Osteoblast (primary cell): ENCODE results near the gene TNFRSF14. TPM values are rescaled to one million over a fixed set of nuclear protein-coding genes. Genes with fewer than 3 reads are reported as not detected.
A peak's percentile ranks its signal among the peaks of the same experiment; 100 is the strongest.

Experiments used
- DNase-seq: peaks from one replicate; pipeline ENCODE4 v3.0.0; 2011; ENCODE audit warnings: low spot score, mixed read lengths; ENCODE audit not compliant: insufficient read length; ENCODE audit errors: missing footprints
- H2AFZ ChIP-seq: 2 replicates; pipeline ENCODE4 v1.6.0; 2011; ENCODE audit warnings: mild to moderate bottlenecking, low read length
- H3K27ac ChIP-seq: 2 replicates; pipeline ENCODE4 v1.5.1; 2011; ENCODE audit warnings: mild to moderate bottlenecking, low read depth, low read length, moderate library complexity
- H3K27me3 ChIP-seq: 2 replicates; pipeline ENCODE4 v1.6.0; 2012; ENCODE audit warnings: mild to moderate bottlenecking, control low read depth, inconsistent platforms, low read length, moderate library complexity; ENCODE audit not compliant: insufficient read depth
- H3K36me3 ChIP-seq: 2 replicates; pipeline ENCODE4 v1.5.1; 2011; ENCODE audit warnings: mild to moderate bottlenecking, low read length, control low read depth, moderate library complexity; ENCODE audit not compliant: insufficient read depth
- H3K4me1 ChIP-seq: 2 replicates; pipeline ENCODE4 v1.5.1; 2011; ENCODE audit warnings: mild to moderate bottlenecking, low read length, control low read depth, moderate library complexity; ENCODE audit not compliant: insufficient read depth
- H3K4me2 ChIP-seq: 2 replicates; pipeline ENCODE4 v1.6.0; 2011; ENCODE audit warnings: mild to moderate bottlenecking, low read length; ENCODE audit not compliant: insufficient read depth
- H3K4me3 ChIP-seq: fragments of 200-600 bp; sonication (generic); 3 replicates; pipeline ENCODE4 v1.5.1; 2012; ENCODE audit warnings: mild to moderate bottlenecking, low read length, inconsistent platforms; ENCODE audit not compliant: insufficient read depth
- H3K79me2 ChIP-seq: 2 replicates; pipeline ENCODE4 v1.6.0; 2012; ENCODE audit warnings: mild to moderate bottlenecking, low read length, control low read depth, inconsistent platforms; ENCODE audit not compliant: insufficient read depth
- H3K9me3 ChIP-seq: 2 replicates; pipeline ENCODE4 v1.5.1; 2011; ENCODE audit warnings: low read depth, low read length, control low read depth
- H4K20me1 ChIP-seq: 2 replicates; pipeline ENCODE4 v1.6.0; 2012; ENCODE audit warnings: mild to moderate bottlenecking, low read length, control low read depth; ENCODE audit not compliant: insufficient read depth
- total RNA-seq: library from RNA; depleted of rRNA; stranded (reverse); fragments of >200 nt; gene quantifications from 2 replicates; pipeline ENCODE4 v1.2.3, GENCODE V29; 2012
- TF ChIP-seq, protein P1 (sequence below): IDR thresholded peaks from 2 replicates; pipeline ENCODE4 v1.5.1; 2011; ENCODE audit warnings: mild to moderate bottlenecking, low read depth, low read length, moderate library complexity; ENCODE audit errors: extremely low read depth

The TNFRSF14 gene
- total RNA-seq, 1 donor = 36.6 TPM

DNA sequence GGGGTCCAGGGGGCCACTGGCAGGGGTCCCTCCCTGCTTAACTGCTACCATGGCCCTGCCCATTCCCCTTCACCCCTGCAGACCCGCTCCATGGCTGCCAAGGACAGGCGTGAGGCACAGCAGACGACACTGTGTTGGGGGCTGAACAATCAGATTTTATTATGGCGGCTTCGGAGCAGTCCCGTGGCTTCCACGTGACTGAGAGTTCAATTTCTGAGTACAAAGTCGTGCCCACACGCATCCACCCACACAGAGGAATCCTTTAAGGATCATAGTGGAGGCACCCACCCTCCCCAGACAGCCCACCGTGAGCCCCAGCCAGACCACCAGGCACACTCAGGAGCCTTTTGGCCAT lies 27.6 kb upstream of the TNFRSF14 start:
- H3K4me1 ChIP-seq = peaks cover 20% of the 10 kb centered on the region
- no peak overlapping the region for H3K4me2 ChIP-seq
- H3K27me3 ChIP-seq = peaks cover 30% of the 10 kb centered on the region
- TF ChIP-seq, protein P1, sequence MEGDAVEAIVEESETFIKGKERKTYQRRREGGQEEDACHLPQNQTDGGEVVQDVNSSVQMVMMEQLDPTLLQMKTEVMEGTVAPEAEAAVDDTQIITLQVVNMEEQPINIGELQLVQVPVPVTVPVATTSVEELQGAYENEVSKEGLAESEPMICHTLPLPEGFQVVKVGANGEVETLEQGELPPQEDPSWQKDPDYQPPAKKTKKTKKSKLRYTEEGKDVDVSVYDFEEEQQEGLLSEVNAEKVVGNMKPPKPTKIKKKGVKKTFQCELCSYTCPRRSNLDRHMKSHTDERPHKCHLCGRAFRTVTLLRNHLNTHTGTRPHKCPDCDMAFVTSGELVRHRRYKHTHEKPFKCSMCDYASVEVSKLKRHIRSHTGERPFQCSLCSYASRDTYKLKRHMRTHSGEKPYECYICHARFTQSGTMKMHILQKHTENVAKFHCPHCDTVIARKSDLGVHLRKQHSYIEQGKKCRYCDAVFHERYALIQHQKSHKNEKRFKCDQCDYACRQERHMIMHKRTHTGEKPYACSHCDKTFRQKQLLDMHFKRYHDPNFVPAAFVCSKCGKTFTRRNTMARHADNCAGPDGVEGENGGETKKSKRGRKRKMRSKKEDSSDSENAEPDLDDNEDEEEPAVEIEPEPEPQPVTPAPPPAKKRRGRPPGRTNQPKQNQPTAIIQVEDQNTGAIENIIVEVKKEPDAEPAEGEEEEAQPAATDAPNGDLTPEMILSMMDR = no peak
- peaks cover 21% of the 10 kb centered on the region for H4K20me1 ChIP-seq
- no peaks in the 10 kb centered on the region for H3K9me3 ChIP-seq
- no peaks in the 10 kb centered on the region for H3K36me3 ChIP-seq
- DNase-seq = no peak
- no peak overlapping the region for H3K4me3 ChIP-seq
- no peak overlapping the region for H3K27ac ChIP-seq
- no peak overlapping the region for H2AFZ ChIP-seq
- peaks cover 24% of the 10 kb centered on the region for H3K79me2 ChIP-seq

DNA sequence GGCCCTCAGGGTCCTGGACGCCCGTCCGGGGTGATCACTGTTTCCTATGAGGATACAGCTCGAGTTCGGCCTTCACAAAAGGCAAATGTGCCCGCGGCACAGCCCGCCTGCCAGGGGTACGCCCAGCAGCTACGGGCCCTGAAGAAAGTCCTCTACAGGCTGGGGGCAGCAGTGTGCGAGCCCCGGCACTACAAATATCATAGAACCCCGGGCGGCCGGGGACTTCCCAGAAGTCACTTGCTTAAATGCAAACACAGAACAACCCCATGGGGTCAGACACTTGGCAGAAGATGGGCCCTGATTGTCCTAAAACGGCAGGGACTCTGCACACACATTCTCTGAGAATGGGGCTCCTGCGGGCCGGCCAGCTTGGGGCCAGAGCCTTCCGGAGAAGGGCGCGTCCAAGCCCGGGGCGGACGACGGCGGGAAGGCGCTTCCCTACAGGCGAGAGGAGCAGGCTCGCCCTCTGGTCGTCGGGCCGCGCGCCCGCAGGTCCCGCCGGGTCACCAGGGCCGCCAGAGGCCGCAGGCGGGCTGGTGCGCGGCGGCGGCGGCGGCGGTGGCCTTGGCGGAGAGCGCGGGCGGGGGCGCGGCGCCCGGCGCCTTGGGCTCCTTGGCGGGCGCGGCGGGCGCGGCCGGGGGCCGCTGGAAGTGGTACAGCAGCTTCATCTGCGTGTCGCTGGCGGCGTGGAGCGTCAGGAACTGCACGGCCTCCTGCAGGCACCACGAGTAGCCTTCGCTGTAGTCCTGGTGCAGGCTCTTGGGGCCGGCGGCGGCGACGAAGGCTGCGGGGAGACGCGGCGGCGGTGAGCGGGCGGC lies 27.0 kb upstream of the TNFRSF14 start:
- Histone ChIP-seq H3K9me3 (no peaks in the 10 kb centered on the region), H3K79me2 (peaks cover 18% of the 10 kb centered on the region), H4K20me1 (peaks cover 15% of the 10 kb centered on the region), H3K4me1 (peaks cover 19% of the 10 kb centered on the region), H2AFZ (no peak overlapping the region), H3K36me3 (no peaks in the 10 kb centered on the region), H3K27ac (no peak overlapping the region), H3K27me3 (peaks cover 30% of the 10 kb centered on the region), H3K4me2 (no peak overlapping the region), H3K4me3 (no peak overlapping the region)
- peak; percentile 95 for DNase-seq
- TF ChIP-seq, protein P1 = no peak

DNA sequence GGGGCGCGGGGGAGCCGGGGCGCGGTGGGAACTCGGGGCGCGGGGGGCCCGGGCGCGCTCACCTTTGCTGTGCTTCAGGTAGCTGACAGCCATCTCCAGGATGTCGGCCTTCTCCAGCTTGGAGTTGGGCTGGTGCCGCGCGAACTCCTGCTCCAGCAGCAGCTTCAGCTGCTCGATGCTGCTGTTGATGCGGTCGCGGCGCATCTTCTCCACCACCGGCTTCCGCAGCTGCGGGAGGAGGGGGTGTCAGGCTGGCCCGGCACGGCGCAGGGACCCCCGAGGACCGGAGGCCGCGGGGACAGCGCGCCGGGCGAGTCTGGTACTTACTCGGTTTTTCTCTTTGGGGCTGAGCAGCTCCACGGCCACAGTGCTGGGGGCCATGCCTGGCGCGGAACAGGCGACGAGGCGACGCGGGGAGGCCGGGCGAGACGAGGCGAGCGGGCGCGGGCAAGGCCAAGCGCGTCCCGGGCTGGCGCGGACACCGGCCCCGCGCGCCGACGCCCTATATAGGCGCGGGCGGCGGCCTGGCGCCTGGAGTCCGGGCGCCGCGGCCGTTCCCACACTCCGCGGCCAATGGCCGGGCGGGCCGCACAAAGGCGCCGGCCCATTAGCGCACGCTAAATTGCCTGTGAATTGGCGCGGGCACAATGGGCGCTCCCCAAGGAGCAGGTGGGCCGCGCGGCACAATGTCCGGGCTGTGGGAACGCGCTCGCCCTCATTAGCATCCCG lies 26.2 kb upstream of the TNFRSF14 start, which contains the start of gene HES5:
Gene HES5, minus strand, starts transcription at position 480 of the 729 bp plus-strand sequence. Its CDS starts 99 bp downstream, at position 381.
- Histone ChIP-seq H2AFZ (no peak within 1 kb of the TSS), H3K27me3 (peaks cover 30% of the 10 kb centered on the region), H3K27ac (no peak within 1 kb of the TSS), H3K4me2 (no peak within 1 kb of the TSS), H3K4me3 (no peak within 1 kb of the TSS), H3K4me1 (peaks cover 15% of the 10 kb centered on the region), H4K20me1 (peaks cover 7% of the 10 kb centered on the region), H3K36me3 (no peaks in the 10 kb centered on the region), H3K9me3 (no peaks in the 10 kb centered on the region), H3K79me2 (peaks cover 10% of the 10 kb centered on the region)
- DNase-seq = no peak
- TF ChIP-seq, protein P1 = no peak
